Tibial nerve (tissue), 4 donors: ENCODE data around the gene ZNF662.

Source experiments
- CTCF ChIP-seq, 5 experiments: fragments of 200-600 bp in 3 of 5; fragments of 450-650 bp in 2 of 5; sonication (generic) in 3 of 5; IDR thresholded peaks; one replicate each; pipeline ENCODE4 v1.5.1; 2016 to 2019; ENCODE audit warnings: antibody characterized with exemption in 5 of 5, mild to moderate bottlenecking in 3 of 5, moderate library complexity in 2 of 5
- EP300 ChIP-seq, 2 donors: sonication (generic); formaldehyde crosslinking; IDR thresholded peaks; one replicate each; pipeline ENCODE4 v1.6.1; 2017; ENCODE audit warnings: antibody characterized with exemption in 2 of 2, mild to moderate bottlenecking in 1 of 2
- POLR2A ChIP-seq, 2 donors: fragments of 450-650 bp; IDR thresholded peaks; one replicate each; pipeline ENCODE4 v1.6.1; 2017; ENCODE audit warnings: antibody characterized with exemption in 2 of 2, mild to moderate bottlenecking in 2 of 2, moderate library complexity in 2 of 2

DNA sequence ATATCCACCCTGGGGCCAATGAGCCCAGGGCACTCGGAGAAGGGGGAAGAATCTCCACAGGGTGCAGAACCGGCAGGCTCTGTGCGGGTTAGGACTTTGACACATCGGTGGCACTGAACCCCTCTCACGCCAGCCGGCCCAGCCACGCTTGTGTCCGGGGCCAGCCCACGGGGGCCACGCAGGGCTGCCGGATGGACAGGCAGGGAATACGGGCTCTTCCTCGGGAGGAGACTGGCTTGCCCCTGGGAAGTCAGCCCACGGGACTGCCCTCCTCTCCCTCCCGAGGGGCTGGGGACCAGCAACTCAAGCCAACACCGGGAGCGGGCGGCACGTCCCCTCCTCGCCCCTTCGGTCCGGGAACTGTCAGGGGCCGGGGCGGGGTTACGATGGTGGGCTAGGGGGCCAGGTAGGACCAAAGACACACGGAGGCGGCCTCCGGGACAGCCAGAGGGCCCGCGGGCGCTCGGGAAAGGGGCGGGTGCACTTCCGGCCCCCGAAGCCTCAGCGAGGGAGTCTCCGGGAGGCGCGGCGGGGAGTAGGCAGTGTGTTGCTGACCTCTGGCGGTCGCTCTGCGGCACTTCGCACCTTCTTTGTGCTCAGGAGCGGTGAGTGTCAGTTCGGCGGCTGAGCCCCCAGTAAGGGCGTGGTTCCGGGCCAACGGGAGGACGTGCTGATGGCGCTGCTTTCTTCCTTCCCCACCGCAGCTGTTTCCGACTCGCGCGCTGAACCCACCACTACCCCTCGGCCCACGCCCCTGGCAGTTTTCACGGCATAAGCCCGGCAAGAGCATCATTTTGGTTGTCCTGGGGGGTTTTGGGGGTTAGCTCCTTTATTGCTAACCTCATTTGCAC, 25.1 kb upstream of the ZNF662 start:
- TF ChIP-seq CTCF (IDR thresholded peaks at IDR 0.05) (peak; percentile 83 to 98 (median 88)), POLR2A (IDR thresholded peaks at IDR 0.05) (peak in 1 of 2 donors; percentile 18), EP300 (IDR thresholded peaks at IDR 0.05) (peak; percentile 26 to 68)
